Breast epithelium (tissue), 3 donors: Measurements from ENCODE around the gene VWC2.

ENCODE experiments used
- POLR2AphosphoS5 ChIP-seq, 3 donors: sonication (generic); formaldehyde crosslinking; IDR thresholded peaks; one replicate each; pipeline ENCODE4 v1.6.1; 2017; ENCODE audit warnings: antibody characterized with exemption in 3 of 3
- TF ChIP-seq, protein P1 (sequence below), 3 donors: fragments of 450-650 bp; IDR thresholded peaks; one replicate each; pipeline ENCODE4 v1.5.1; 2016 to 2017; ENCODE audit warnings: antibody characterized with exemption in 3 of 3, mild to moderate bottlenecking in 3 of 3, moderate library complexity in 3 of 3

DNA sequence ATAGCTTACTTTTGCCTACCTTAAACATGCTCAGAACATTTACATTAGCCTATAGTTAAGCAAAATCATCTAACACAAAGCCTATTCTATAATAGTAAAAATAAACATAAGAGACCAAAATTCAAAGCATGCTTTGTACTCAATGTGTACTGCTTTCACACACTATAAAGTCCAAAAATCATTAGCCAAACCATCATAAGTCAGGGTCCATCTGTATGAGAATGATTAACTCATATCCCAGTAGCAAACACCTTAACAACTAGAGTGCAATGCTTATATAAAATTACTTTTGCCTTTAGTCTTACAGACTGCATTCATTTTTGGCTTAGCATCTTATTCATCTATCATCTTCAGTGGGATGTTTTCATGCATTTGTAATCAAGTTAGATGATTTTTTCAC is 49.4 kb upstream of the VWC2 start:
- TF ChIP-seq, protein P1, sequence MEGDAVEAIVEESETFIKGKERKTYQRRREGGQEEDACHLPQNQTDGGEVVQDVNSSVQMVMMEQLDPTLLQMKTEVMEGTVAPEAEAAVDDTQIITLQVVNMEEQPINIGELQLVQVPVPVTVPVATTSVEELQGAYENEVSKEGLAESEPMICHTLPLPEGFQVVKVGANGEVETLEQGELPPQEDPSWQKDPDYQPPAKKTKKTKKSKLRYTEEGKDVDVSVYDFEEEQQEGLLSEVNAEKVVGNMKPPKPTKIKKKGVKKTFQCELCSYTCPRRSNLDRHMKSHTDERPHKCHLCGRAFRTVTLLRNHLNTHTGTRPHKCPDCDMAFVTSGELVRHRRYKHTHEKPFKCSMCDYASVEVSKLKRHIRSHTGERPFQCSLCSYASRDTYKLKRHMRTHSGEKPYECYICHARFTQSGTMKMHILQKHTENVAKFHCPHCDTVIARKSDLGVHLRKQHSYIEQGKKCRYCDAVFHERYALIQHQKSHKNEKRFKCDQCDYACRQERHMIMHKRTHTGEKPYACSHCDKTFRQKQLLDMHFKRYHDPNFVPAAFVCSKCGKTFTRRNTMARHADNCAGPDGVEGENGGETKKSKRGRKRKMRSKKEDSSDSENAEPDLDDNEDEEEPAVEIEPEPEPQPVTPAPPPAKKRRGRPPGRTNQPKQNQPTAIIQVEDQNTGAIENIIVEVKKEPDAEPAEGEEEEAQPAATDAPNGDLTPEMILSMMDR (IDR thresholded peaks at IDR 0.05): no peak
- no peak for TF ChIP-seq POLR2AphosphoS5 (IDR thresholded peaks at IDR 0.05)
